Cardiac fibroblast (primary cell): Measurements from ENCODE around the gene GPR108.

Experiments used
- DNase-seq, 2 donors: peaks; one replicate each; pipeline versions ENCODE4 v3.0.0 to v3.0.0-alpha.2; 2010; ENCODE audit warnings: low read depth in 2 of 2
- H3K4me3 ChIP-seq, 2 donors: replicated peaks in 1 of 2; 1 replicate in 1 of 2; 2 replicates in 1 of 2; pipeline ENCODE4 v1.5.1; 2011; ENCODE audit warnings: low read depth in 2 of 2, low read length in 2 of 2, mild to moderate bottlenecking in 2 of 2, moderate library complexity in 1 of 2
- TF ChIP-seq, protein P1 (sequence below): IDR thresholded peaks from one replicate; pipeline ENCODE4 v1.5.1; 2011; ENCODE audit warnings: low read depth, mild to moderate bottlenecking, low read length, inconsistent platforms

Gene GPR108

DNA sequence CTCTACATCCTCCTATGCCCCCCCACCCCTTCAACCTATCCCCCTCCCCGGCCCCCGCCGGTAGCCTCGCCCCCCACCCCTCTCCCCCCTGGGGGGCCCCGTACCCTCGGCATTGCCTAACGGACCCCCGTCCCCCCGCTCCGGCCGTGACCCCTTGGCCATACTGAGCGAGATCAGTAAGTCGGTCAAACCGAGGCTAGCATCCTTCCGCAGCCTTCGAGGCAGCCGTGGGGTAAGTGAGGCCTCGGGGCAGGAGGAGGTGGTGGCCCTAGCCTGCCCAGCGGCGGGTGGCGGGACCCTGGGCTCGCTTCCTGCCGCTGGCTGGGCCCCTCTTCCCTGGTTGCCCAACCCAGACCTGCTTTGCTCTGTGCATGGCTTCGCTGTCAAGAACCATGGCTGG is 8.6 kb upstream of the GPR108 start:
- no peak overlapping the region for H3K4me3 ChIP-seq
- no peak for DNase-seq
- TF ChIP-seq, protein P1, sequence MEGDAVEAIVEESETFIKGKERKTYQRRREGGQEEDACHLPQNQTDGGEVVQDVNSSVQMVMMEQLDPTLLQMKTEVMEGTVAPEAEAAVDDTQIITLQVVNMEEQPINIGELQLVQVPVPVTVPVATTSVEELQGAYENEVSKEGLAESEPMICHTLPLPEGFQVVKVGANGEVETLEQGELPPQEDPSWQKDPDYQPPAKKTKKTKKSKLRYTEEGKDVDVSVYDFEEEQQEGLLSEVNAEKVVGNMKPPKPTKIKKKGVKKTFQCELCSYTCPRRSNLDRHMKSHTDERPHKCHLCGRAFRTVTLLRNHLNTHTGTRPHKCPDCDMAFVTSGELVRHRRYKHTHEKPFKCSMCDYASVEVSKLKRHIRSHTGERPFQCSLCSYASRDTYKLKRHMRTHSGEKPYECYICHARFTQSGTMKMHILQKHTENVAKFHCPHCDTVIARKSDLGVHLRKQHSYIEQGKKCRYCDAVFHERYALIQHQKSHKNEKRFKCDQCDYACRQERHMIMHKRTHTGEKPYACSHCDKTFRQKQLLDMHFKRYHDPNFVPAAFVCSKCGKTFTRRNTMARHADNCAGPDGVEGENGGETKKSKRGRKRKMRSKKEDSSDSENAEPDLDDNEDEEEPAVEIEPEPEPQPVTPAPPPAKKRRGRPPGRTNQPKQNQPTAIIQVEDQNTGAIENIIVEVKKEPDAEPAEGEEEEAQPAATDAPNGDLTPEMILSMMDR, result no peak

DNA sequence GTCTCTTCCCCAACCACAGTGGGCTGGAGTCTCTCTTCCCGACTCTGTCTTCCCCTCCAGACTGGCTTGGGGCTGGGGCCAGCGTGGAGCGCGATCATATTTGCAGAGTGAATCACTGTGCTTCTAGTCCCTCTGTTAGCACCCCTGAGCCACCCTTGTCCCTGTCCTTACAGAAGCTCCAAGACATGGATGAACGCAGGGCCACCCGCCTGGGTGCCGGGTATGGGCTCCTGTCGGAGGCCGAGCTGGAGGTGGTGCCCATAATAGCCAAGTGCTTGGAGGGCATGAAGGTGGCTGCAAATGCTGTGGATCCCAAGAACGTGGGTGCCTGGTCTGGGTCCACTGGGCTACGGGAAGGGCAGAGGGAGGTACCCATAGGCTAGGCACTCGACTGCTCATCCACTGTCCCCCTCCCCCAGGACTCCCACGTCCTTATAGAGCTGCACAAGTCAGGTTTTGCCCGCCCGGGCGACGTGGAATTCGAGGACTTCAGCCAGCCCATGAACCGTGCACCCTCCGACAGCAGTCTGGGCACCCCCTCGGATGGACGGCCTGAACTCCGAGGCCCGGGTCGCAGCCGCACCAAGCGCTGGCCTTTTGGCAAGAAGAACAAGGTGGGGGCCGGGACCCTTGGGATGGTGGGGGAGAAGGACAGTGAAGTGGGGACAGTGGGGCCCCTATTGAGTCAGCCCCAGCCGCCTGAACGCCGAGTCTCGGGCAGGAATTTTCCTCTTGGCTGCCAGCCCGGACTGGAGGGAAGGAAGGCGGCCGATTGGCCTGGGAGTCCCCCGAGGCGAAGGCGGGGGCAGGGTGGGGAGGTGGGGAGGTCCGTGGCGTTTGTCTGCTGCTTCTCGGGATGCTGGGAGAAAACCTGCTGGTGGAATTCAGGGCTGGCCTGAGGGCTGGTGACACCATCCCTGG is 7.3 kb upstream of the GPR108 start:
- peak overlapping the region; percentile 8 to 21 for H3K4me3 ChIP-seq
- TF ChIP-seq, protein P1, result no peak
- DNase-seq, result peak; percentile 91 to 92

DNA sequence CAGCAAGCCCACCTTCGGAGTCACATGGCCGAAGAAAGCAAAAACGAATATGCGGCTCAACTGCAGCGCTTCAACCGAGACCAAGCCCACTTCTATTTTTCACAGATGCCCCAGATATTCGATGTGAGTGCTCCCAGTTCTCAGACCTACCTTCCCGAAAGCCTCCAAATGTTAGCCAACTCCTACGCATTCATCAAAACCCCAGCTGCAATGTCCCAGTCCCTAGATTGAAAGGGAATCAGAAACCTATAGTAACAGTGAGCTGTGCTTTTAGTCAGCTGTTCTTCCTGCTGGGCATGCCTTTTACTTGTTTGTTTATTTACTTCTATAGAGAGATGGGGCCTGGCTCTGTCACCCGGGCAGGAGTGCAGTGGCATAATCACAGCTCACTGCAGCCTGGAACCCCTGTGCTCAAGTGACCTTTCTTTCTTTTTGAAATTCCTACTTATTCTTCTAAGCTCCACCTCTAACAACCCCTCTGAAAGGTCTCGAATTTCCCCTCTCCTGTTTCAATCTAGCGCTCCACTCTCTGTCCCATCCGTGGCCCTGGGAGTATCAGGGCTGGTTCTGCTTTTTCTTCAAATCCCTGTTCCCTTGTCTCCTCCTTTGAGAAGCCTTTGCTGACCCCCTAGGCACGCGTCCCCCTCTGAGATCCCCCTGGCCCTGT is 6.5 kb upstream of the GPR108 start:
- TF ChIP-seq, protein P1, result no peak
- DNase-seq, result peak in 1 of 2 donors; percentile 26
- H3K4me3 ChIP-seq, result no peak overlapping the region

DNA sequence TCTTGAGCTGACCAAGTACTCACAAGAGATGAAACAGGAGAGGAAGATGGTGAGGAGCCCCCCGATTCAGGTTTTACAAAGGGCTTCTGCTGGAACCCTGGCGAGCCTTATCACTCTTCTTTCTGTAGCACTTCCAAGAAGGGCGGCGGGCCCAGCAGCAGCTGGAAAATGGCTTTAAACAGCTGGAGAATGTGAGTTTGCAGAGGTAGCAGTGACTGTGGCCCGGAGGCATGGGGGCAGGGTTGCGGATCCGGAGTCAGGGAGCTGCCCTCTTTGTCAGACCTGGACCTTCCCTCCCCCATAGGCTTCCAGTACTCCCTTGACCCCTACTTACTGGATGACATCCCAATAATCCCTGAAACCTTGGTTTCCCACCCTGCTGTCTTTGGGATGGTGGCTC is 5.7 kb upstream of the GPR108 start:
- no peak overlapping the region for H3K4me3 ChIP-seq
- DNase-seq, result no peak
- TF ChIP-seq, protein P1, result no peak

DNA sequence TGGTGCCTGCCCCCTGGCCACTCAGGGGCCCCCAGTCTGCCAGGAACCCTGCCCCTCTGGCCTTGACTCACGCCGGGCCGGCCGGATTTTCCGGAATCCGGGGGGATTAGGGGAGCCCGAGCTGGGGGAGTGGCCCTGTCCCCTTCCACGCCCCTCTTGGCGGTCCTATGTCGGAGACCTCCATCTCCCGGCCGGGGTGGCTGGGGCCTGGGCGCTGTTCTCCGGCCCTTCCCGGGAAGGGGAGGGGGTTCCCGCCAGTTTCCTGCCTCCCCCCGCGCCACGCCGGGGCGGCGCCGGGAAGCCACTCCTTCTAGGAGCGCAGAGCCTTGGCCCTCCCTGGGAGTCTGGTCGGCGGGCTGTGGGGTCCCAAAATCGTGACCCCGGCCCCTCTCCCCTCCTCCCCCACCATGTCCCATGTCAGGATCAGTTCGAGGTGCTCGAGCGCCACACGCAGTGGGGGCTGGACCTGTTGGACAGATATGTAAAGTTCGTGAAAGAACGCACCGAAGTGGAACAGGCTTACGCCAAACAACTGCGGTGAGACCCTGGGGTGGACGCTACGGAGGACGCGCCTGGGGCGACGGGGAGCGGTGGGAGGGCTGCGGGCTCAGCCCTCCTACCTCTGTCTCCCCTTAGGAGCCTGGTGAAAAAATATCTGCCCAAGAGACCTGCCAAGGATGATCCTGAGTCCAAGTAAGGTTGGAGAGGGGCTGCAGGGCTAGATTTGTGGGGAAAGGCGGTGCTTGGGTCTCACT is 3.4 kb upstream of the GPR108 start:
- TF ChIP-seq, protein P1, result no peak
- H3K4me3 ChIP-seq, result peak overlapping the region; percentile 78 to 95
- DNase-seq, result peak; percentile 33 to 65

DNA sequence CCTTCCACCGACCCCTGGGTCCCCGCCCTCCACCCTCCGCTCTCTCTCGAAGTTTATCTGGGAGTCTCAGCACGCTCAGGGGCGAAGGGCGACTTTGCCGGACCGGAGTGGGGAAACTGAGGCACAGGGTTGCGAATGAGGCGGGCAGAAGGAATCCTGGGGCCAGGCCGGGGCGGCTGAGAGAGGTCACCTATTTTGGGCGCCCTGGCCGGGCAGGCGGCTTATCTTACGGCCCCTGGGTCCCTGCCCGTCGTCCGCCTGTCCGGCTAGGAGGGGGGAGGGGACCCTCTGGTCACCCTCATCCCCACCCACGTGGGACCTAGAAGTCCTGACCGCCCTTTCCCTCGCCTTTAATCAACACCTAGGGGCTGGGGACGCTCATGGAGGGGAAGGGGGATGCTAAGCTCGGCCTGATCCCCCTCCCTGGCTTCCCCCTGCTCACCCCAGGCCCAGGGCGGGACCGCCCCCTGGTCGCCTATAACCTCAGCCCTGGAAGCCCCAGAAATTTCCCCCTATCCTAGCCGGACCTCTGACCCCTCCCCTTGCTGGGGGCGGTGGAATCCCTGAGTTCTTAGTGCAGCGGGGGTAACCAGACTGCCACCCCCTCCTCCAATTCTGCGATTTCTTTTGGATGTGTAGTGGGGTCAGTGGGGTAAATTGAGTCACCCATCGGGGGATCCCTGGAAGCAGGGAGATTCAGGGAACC is 2.7 kb upstream of the GPR108 start:
- H3K4me3 ChIP-seq, result peak overlapping the region; percentile 78 to 95
- TF ChIP-seq, protein P1, result no peak
- DNase-seq, result no peak
